MM.1S (cell line): ENCODE measurements around the gene SYMPK.

Source experiments
- CTCF ChIP-seq: fragments of 300-600 bp; sonication (generic); IDR thresholded peaks from 2 replicates; pipeline ENCODE4 v1.5.1; 2016; ENCODE audit warnings: antibody characterized with exemption, low read length, mixed read lengths
- EZH2 ChIP-seq: fragments of 300-600 bp; sonication (generic); optimal IDR thresholded peaks from 2 replicates; pipeline ENCODE3; 2017; ENCODE audit warnings: low read depth, mild to moderate bottlenecking, antibody characterized with exemption, low read length, mixed read lengths

- TF ChIP-seq CTCF, result no peak
- no peak for TF ChIP-seq EZH2
Measured at GRCh38 chr19:45899919-45900589, 37.1 kb upstream of the SYMPK start.
